Esophagus mucosa (tissue), 1 donor: ENCODE data around the gene ATXN7L3B. TPM values are rescaled to one million over a fixed set of nuclear protein-coding genes. Genes with fewer than 3 reads are reported as not detected.
"Not testable (repeated sequence)": the region's sequence is repeated elsewhere in the genome, so short reads cannot be mapped to it uniquely, and the experiment has no call there.

ENCODE experiments used
- ATAC-seq: fragments of 200-7000 bp; cut with Tn5 transposase; one replicate; pipeline ENCODE4 v1.9.1; 2020
- total RNA-seq: library from RNA; stranded (reverse); gene quantifications from one replicate; pipeline ENCODE4 v1.2.4, GENCODE V29; 2023
- donor health status: DM: yes; HTN: yes; CAD: no.

Gene ATXN7L3B, protein sequence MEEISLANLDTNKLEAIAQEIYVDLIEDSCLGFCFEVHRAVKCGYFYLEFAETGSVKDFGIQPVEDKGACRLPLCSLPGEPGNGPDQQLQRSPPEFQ
- 14.3 TPM for total RNA-seq

GRCh38 chr12:74537707-74538385 lies at the start of gene ATXN7L3B:
TSS of gene ATXN7L3B (plus strand) at chr12:74537835. CDS start at chr12:74538113, 278 bp downstream.
- ATAC-seq, result peak; percentile 100

- ATAC-seq, result no peak
Measured at GRCh38 chr12:74488134-74488533, 49.5 kb upstream of the ATXN7L3B start.

- no peak for ATAC-seq
Measured at GRCh38 chr12:74489543-74489942, 48.1 kb upstream of the ATXN7L3B start.

- no peak for ATAC-seq
Measured at GRCh38 chr12:74490390-74491064, 47.1 kb upstream of the ATXN7L3B start.

- no peak for ATAC-seq
Measured at GRCh38 chr12:74491374-74491773, 46.3 kb upstream of the ATXN7L3B start.

DNA sequence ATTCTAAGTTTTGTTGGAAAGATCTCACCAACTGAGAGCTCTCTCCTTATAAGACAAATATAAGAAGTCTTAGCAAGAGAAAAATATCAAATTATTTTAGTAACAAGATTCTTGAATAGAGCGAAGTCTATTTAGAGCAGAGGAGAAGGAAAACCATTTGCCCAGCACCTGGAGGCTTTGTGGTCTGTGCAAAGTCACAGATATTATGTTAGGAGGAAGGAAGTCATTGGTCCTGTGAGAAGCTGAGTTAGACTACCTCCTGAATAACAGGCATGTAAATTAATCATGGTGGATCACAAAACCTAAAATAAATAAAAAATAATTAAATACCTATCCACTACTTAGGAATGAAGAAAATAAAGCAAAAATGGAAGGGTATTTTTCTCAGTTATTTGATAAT lies 38.4 kb upstream of the ATXN7L3B start:
- ATAC-seq, result no peak

DNA sequence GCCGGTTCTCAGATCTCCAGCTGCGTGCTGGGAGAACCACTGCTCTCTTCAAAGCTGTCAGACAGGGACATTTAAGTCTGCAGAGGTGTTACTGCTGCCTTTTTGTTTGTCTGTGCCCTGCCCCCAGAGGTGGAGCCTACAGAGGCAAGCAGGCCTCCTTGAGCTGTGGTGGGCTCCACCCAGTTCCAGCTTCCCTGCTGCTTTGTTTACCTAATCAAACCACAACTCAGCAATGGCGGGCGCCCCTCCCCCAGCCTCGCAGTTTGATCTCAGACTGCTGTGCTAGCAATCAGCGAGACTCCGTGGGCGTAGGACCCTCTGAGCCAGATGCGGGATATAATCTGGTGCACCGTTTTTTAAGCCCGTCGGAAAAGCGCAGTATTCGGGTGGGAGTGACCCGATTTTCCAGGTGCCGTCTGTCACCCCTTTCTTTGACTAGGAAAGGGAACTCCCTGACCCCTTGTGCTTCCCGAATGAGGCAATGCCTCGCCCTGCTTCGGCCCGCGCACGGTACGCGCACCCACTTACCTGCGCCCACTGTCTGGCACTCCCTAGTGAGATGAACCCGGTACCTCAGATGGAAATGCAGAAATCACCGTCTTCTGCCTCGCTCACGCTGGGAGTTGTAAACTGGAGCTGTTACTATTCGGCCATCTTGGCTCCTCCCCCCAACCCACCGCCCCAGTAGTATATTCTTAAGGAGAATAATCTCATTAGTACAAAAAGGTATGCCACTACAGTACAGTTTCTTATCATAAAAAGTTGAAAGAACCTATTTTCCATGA lies 28.6 kb upstream of the ATXN7L3B start:
- ATAC-seq, result not testable (repeated sequence)

GRCh38 chr12:74509886-74510285 lies 27.7 kb upstream of the ATXN7L3B start:
- ATAC-seq, result no peak

GRCh38 chr12:74514098-74514872 lies 23.4 kb upstream of the ATXN7L3B start:
- ATAC-seq, result no peak

DNA sequence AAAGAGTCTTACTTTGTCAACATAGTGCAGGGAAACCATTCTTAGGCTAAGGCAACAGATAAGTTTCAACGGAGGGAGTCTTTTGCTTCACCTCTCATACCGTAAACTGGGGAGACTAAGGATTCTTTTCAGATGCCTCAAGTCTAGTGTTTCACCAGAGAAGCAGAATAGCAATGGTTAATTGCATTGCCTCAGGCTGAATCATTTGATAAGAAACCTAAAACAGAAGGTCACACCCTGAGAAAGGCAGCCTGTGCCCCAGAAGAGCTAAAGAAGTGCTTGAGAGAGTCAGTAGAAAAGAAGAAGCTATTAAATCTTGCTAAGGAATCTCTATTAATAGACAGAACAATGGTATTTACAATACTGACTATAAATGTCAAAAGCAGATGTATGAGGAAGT lies 21.8 kb upstream of the ATXN7L3B start:
- no peak for ATAC-seq

GRCh38 chr12:74526535-74526934 lies 11.1 kb upstream of the ATXN7L3B start:
- no peak for ATAC-seq

- no peak for ATAC-seq
Measured at GRCh38 chr12:74527491-74527890, 10.1 kb upstream of the ATXN7L3B start.

GRCh38 chr12:74530676-74531075 lies 7.0 kb upstream of the ATXN7L3B start:
- ATAC-seq, result no peak

DNA sequence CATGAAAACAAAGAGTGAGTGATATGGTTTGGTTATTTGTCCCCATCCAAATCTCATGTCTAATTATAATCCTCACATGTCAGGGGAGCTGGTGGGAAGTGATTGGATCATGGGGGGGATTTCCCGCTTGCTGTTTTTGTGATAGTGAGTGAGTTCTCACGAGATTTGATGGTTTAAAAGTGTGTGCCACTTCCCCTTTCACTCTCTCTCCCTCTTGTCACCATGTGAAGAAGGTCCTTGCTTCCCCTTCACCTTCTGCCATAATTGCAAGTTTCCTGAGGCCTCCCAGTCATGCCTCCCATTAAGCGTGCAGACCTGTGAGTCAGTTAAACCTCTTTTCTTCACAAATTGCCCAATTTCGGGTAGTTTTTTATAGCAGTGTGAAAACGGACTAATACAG lies 2.1 kb upstream of the ATXN7L3B start:
- no peak for ATAC-seq

DNA sequence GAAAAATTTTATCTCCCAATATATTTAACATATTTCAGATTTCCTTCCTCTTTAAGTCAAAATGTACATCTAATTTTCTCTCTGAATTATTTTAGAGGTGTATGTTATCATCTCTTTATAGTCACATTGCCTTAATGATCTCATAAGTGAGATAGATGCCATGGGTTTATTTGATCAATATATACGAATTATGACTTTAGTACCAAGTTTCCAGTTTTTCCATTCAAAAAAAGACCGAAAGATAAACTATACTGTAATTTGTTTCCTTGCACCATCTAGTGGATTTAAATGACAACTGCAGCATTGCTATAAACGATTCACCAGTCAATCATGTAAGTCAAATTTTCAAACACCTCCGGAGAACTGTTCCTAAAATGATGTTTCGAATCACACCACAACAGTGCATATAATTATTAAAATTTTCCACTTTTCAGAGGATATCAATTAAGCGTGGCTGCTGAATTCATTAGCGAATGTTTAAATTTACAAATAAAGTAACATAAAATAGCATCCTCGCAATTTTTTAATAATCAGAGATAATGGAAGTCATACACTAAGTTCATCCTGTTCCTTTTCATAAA lies 419 bp upstream of the ATXN7L3B start:
- peak; percentile 44 for ATAC-seq

- peak; percentile 19 for ATAC-seq
Measured at GRCh38 chr12:74538491-74539258, 1.0 kb downstream of the ATXN7L3B start.

GRCh38 chr12:74539261-74539660 lies 1.6 kb downstream of the ATXN7L3B start:
- no peak for ATAC-seq

DNA sequence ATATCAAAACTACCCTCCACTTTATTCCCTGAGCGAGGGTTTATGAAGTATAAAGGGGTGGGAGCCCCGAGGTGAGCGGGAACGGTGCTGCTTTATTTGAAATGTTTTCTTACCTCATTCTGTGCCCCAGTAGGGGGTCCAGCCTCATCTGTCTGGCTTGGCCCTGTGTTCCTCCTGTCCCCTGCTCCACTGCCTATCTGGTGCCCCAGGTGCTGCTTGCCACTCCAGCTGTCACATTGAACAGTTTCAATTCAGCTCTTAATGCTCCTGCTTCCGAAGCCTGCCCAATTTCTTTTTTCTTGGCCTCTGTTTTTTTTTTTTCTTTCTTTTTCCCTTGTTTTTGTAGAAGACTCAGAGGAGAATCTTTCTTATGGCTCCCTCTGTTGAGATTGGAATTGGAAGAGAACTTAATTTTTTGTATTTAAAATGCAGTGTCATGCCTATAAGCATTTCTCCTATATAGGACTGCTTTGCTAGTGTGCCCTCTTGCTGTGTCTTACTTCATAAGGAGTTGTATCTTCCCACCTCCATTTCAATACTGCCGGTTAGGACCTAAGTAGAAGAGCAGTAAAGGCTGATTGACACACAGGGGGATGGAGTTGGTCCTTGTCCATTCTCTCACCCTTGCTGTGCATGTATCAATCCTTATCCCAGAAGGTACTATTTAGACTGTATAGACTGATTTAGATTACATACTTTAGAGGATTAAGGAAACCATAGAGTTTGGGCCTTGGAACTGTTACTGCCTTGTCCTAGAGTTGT lies 2.3 kb downstream of the ATXN7L3B start:
- ATAC-seq, result no peak

DNA sequence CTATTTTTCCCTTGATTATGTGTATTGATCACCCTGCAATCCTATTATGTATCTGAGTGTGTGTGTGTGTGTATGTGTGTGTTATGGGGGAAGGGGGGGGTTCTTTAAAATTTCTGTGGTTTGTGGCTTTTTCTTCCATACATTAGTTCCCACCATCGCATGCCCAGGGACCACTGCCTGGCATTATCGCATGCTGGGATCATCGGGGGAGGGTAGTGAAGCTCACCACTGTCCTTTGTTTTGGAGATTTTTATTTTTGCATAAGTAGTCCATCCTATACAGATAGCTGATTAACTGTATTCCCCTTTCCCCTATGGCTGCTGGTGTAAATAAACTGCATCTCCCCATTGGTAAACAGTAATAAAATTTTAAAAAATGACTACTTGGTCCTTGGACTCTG lies 3.4 kb downstream of the ATXN7L3B start:
- no peak for ATAC-seq

DNA sequence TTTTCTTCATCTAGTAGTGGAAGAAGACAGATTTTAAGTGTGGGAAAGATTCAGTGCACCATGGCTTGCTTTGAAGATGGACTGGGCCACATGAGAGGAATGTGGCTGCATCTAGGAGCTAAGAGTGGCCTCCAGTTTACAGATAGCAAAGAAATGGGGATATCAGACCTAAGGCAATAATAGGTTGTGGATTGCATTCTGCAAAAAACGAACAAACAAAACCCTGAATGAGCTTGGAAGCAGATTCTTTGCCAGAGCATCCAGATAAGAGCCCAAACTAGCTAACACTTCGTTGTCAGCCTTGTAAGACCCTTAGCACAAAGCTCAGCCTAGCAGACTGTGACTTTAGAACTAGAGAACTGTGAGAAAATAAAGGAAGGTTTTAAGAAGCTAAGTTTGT lies 9.6 kb downstream of the ATXN7L3B start:
- ATAC-seq, result no peak

GRCh38 chr12:74551291-74551690 lies 13.7 kb downstream of the ATXN7L3B start:
- ATAC-seq, result no peak
